Fibroblast of the aortic adventitia (primary cell): ENCODE results near the gene DYNLL1. TPM values are rescaled to one million over a fixed set of nuclear protein-coding genes. Genes with fewer than 3 reads are reported as not detected.

Source experiments
- DNase-seq: peaks from one replicate; pipeline ENCODE4 v3.0.0-alpha.2; 2010; ENCODE audit warnings: low read depth
- H3K4me3 ChIP-seq: 2 replicates; pipeline ENCODE4 v1.5.1; 2011; ENCODE audit warnings: low read depth, mild to moderate bottlenecking, control low read depth, low read length, moderate library complexity
- small RNA-seq: library from RNA; depleted of rRNA; stranded (forward); fragments of <200 nt; gene quantifications from one replicate; pipeline ENCODE3, GENCODE V24; 2012
- total RNA-seq: library from RNA; depleted of rRNA; stranded (reverse); fragments of >200 nt; gene quantifications from 2 replicates; pipeline ENCODE4 v1.2.3, GENCODE V29; 2012; ENCODE audit warnings: low replicate concordance
- TF ChIP-seq, protein P1 (sequence below): IDR thresholded peaks from 2 replicates; pipeline ENCODE4 v1.5.1; 2011; ENCODE audit warnings: mild to moderate bottlenecking, low read length, control low read depth, inconsistent platforms; ENCODE audit not compliant: insufficient read depth

Gene DYNLL1
- total RNA-seq, 1 donor = 453 TPM

DNA sequence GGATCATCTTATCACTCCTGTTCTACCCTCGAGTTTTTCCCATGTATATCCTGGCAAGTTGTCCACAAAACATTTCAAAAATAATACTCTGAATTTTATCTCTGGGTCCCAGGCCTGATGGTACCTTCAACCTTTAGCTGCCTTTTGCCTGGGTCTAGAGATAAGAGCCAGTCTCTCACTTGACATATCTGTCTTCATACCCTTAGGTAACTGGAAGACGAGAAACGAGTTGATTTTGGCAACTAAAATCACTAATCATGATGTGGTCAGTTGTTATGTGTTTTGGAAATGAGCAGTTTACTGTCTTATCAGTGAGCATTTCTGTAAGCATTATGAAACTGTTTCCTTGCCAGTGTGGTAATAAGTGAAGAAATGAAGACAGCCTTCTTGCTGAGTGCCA, 44.5 kb downstream of the DYNLL1 start:
- H3K4me3 ChIP-seq = no peak overlapping the region
- TF ChIP-seq, protein P1, sequence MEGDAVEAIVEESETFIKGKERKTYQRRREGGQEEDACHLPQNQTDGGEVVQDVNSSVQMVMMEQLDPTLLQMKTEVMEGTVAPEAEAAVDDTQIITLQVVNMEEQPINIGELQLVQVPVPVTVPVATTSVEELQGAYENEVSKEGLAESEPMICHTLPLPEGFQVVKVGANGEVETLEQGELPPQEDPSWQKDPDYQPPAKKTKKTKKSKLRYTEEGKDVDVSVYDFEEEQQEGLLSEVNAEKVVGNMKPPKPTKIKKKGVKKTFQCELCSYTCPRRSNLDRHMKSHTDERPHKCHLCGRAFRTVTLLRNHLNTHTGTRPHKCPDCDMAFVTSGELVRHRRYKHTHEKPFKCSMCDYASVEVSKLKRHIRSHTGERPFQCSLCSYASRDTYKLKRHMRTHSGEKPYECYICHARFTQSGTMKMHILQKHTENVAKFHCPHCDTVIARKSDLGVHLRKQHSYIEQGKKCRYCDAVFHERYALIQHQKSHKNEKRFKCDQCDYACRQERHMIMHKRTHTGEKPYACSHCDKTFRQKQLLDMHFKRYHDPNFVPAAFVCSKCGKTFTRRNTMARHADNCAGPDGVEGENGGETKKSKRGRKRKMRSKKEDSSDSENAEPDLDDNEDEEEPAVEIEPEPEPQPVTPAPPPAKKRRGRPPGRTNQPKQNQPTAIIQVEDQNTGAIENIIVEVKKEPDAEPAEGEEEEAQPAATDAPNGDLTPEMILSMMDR = no peak
- peak; percentile 90 for DNase-seq

GRCh38 chr12:120542166-120542565, 46.3 kb downstream of the DYNLL1 start:
- TF ChIP-seq, protein P1 = no peak
- H3K4me3 ChIP-seq = no peak overlapping the region
- DNase-seq = no peak

DNA sequence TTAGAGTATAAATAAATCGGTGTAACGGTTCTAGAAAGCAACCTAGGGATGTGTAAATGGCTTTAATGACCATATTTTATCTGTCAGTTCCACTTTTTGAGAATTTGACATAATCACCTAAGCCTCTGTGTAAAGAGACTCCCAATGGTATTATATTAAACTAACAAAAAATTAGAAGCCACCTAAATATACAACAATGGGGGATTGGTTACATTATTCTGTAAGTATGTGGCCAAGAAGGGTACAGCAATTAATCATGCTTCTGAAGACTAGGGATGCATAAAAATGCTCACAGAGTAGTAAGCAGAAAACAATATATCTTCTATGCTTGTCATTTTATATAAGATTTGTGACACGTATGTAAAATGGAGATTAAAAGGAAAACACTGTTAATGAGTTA, 48.8 kb downstream of the DYNLL1 start:
- DNase-seq = no peak
- no peak overlapping the region for H3K4me3 ChIP-seq
- TF ChIP-seq, protein P1 = no peak

DNA sequence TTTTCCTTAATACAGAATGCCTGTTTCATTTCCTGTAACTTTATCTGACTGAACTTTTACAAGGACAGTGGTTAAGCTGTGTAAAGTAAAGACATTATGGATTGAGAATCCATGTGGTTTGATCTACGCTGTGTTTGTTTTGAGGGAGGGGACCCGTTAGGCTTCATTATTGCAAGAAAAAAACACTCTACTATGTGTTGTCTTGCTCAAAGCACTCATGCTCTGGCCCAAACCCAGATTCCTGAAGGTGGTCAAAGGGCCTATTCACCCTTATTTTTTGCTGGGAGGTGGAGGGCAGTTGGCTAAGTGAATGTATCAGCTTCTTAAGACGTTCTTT, 50.1 kb downstream of the DYNLL1 start:
- TF ChIP-seq, protein P1 = no peak
- H3K4me3 ChIP-seq = no peak overlapping the region
- DNase-seq = no peak

Small RNA genes lying within 50 kb of the gene (small RNA-seq; reads per million reads assigned to genes)
- gene RF00019 = not detected

Other genes starting within 250 kb of the DYNLL1 start
- gene PXN, start 230.4 kb upstream of the DYNLL1 start, total RNA-seq = 66.1 and 68.3 TPM in 2 replicates
- under 0.01 TPM in 2 replicates for gene RNU4-2, start 204.2 kb upstream of the DYNLL1 start, total RNA-seq
- gene RNU4-1, start 202.9 kb upstream of the DYNLL1 start, total RNA-seq = under 0.01 TPM in 2 replicates
- 0.90 and 3.6 TPM in 2 replicates for gene SIRT4, start 193.8 kb upstream of the DYNLL1 start, total RNA-seq
- not detected in 2 replicates for gene PLA2G1B, start 168.3 kb upstream of the DYNLL1 start, total RNA-seq
- gene MSI1, start 126.9 kb upstream of the DYNLL1 start, total RNA-seq = not detected in 2 replicates
- gene COX6A1, start 58.0 kb upstream of the DYNLL1 start, total RNA-seq = 138 and 366 TPM in 2 replicates
- 30.0 and 39.0 TPM in 2 replicates for gene TRIAP1, start 49.7 kb upstream of the DYNLL1 start, total RNA-seq
- gene GATC, start 49.7 kb upstream of the DYNLL1 start, total RNA-seq = 16.1 and 20.5 TPM in 2 replicates
- 87.3 and 104 TPM in 2 replicates for gene SRSF9, start 26.4 kb upstream of the DYNLL1 start, total RNA-seq
- gene COQ5, start 33.0 kb downstream of the DYNLL1 start, total RNA-seq = 26.1 and 29.6 TPM in 2 replicates
- gene RNF10, start 38.2 kb downstream of the DYNLL1 start, total RNA-seq = 96.7 and 125 TPM in 2 replicates
- 17.5 and 31.3 TPM in 2 replicates for gene POP5, start 85.3 kb downstream of the DYNLL1 start, total RNA-seq
- 0.54 TPM in 1 of 2 replicates, not detected in the other for gene CABP1, start 144.5 kb downstream of the DYNLL1 start, total RNA-seq
- gene MLEC, start 191.0 kb downstream of the DYNLL1 start, total RNA-seq = 77.1 and 135 TPM in 2 replicates
- gene UNC119B, start 214.3 kb downstream of the DYNLL1 start, total RNA-seq = 18.2 and 19.8 TPM in 2 replicates
- gene ACADS, start 229.7 kb downstream of the DYNLL1 start, total RNA-seq = 7.5 and 7.8 TPM in 2 replicates